Renal cortex interstitium (tissue), 11 donors: Measurements from ENCODE around the gene ITGA5. TPM values are rescaled to one million over a fixed set of nuclear protein-coding genes. Genes with fewer than 3 reads are reported as not detected.

Source experiments
- DNase-seq, 11 donors: peaks; one replicate each; pipeline ENCODE4 v3.0.0-alpha.2; 2013; ENCODE audit warnings: low read depth in 9 of 11, low spot score in 4 of 11; ENCODE audit errors: extremely low read depth in 1 of 11
- polyA plus RNA-seq, 3 donors: library from polyadenylated mRNA; unstranded; fragments of 120-200 nt; gene quantifications; one replicate each; pipeline ENCODE4 v1.2.1, GENCODE V29; 2013; ENCODE audit not compliant: insufficient read length in 3 of 3

ITGA5 gene
- polyA plus RNA-seq, 3 donors = 41.1 to 50.6 (median 42.1) TPM

DNA sequence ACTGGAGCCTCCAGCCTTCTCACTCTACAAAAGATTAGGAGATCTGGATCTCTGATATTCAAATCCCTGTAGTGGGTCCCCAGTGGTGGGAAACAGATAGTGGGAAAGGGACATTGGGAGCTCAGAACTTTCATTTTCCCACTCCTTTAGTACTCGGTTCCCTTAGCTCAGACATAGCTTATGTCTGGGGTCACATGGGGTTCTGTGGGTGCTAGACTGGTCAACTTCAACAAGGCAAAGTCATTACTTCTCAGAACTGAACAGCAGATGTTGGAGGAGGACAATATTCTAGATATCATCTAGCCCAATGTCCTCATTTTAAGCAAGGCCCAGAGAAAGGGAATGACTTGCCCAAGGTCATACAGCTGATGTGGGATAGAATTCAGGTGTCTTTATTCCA is 19.5 kb upstream of the ITGA5 start:
- DNase-seq = no peak

DNA sequence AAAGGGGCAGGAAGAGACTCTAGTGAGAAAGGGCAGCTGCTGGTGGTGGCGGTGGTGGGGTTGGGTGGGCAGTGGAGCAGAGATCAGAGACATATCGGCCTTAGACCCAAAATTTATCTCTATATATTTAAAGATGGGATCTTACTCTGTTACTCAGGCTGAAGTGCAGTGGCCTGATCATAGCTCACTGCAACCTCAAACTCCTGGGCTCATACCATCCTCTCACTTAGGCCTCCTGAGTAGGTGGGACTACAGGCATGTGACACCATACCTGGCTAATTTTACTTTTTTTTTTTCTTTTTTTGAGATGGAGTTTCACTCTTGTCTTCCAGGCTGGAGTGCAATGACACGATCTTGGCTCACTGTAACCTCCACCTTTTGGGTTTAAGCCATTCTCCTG is 18.6 kb upstream of the ITGA5 start:
- no peak for DNase-seq

DNA sequence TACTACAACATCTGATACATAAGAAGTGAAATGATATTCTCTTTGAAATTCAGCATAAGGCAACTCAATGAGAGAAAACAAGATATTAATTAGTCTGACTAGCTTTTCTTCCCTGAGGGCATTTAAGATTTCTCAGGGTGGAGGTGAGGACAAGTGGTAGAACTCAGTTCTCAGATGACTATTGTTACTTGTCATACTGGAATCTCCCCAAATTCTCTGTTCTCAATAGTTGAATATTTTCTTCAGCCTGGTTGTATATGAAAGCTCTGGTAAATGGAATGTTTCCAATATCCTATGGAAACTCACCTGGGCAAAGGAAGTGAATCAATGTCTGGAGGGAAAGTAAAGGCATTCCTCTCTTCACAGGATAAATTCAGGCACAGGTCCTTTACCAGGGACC is 18.2 kb upstream of the ITGA5 start:
- DNase-seq = no peak

DNA sequence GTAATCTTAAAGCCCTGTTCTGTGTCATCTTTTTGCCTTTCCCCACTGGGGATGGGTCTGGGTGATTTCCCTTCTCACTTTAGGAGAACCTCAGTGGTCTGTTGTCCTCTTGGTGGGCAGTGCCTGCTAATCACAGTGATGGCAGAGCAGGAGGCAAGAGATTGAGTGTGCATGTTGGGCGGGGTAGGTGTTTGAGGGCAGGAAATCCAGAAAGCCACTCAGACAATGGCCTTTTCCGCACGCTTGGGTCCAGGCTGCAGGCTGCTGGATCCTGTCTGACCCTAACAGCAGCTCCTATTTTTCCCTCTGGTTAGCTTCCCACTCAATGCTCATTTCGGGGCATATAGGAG is 13.7 kb upstream of the ITGA5 start:
- DNase-seq = no peak

DNA sequence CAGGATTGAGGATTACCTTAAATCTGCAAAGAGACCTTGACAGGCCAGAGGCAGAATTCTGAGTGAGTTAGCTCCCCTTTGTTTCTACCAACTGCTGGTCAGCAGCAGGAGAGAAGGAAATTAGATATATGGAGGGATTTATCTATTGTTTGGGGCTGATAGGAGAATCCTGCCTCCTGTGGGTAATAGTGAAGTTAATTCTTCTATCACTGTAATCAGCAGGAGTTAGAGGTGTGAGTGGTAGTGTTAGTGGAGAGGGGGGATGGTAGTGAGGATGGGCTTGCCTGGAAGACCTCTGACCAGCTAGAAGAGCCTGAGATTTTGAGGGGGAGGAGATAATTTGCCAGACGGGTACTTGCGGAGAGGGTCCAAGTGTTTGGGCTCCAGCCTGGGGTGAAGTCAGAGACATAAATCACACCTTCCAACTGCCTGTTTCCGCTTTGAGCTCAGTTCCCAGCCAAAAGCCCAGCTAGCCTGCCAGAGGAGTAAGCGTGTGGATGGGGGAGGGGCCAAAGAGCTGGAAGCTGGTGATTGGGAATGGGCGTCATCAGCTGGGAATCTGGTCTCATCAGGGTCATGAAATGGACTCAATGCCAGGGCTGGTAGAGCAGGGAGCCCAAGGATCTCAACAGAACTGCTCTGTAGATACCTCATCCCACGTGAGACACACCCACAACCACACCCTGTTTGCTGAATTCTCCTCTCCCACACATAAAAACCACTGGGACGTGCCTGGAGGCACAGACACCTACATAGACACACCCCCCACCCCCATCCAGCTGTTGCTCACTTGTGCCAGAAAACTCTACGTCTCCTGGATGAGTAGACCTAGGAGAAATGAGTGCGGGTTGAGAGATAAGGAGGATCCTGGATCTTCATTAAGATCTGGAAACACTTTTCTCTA is 13.1 kb upstream of the ITGA5 start:
- DNase-seq = peak in 8 of 11 donors; percentile 37 to 67 (median 56)

DNA sequence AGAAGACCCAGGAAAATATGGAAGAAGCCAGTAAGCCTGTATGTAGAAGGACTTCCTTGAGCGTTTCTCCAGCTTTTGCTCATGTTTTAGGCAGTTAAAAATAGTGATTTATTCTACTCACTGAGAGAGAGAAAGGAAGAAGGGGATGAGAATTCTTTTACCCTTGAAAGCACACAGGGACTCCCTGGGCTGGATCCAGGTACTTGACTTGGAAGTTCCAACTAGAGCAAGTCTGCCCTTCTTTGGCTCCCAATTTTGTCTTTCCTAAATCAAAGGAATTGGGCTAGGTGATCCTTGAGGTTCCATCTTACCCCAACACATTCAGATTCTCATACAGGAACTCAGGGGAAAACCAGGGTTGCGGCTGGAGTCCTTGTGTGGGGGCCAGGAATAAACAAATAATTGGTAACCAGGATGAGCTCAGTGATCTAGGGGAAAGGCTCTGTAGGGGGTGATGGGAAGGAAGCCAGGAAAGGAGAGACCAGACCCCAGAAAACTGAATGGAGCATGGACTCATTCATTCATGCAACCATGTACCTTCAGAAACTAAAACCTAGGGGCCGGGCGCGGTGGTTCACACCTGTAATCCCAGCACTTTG is 11.5 kb upstream of the ITGA5 start:
- DNase-seq = no peak

DNA sequence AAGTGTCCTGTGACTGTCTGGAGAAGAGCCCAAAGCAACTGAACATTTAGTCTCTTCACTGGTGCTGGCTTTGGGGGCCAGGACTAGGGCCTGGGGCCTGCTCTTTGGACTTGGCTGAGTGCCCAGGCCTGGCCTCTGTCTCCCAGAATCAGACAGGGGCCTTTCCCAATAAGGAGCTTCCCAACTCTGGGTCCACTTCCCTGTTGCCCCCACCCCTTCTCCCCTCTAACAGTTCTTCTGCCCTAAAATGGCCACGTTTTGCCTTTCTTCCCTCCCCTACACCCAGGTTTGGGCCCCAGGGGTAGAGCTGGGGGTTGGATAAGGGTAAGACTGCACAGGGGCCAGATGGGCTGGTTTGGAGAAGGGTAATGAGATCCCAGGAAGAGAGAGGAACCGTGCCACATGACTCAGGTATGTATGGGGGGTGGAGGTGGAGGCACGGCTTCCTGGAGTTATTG is 10.0 kb upstream of the ITGA5 start:
- DNase-seq = no peak

DNA sequence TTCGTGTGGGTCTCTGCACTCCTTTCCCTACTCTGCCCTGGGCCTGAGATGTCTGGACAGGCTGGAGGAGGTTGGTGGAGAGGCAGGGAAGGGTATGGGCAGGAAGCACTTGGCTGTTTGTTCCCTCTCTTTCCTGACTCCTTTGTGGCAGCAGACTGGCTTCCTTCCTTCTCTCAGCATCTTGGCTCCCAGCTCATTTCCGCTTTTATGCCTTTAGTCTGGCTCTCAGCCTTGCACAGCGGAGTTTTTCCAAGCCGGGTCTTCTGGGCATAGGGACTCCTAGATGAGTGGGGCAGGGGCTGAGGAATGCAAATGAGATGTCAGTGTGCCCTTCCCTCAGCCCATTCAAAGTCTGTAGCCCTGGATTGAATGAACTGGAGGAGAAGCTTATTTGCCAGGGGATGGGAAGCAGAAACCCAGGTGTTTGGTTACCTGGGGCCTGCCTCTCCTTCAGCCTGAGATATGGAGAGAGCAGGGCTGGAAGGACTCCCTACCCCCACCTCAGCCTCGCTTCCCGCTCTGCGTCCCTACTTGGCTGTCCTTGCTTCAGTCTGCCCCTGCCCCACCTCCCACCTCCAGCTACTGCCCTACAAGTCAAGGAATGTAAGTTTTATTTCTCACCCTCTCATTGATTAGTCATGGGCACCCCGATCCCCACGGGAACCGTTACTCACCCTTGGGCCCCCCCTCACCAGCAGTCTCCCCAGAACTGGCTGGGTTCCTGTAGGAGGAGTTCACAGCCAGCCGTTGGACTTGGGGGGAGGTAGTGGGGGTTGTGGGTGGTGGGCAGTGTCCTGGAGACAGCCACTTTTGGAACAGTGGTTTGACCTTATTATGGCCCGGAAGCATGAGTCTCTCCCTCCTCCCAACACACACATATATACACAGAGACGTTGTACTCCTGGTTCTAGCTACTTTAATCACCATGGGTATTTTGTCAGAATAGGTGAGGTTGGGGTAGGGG is 9.3 kb upstream of the ITGA5 start:
- DNase-seq = no peak

DNA sequence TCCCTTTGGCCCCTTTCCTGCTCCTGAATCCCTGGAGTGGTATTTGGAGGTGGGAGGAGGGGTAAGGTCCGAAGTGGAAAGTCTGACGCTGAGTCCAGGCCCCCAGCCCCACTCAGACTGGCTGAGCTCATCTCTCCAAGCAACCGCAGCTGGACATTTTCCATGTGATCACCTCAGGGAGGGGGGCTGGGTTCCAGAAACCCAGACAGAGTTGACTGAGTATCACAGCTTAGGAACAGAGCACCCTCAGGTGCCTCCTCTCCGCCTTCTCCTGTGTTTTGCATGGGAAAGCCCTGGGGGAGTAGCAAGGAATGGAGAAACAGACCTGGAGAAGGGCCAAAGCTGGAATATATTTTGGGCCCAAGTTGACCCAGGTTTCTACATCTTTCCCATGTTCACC is 8.0 kb upstream of the ITGA5 start:
- DNase-seq = no peak

DNA sequence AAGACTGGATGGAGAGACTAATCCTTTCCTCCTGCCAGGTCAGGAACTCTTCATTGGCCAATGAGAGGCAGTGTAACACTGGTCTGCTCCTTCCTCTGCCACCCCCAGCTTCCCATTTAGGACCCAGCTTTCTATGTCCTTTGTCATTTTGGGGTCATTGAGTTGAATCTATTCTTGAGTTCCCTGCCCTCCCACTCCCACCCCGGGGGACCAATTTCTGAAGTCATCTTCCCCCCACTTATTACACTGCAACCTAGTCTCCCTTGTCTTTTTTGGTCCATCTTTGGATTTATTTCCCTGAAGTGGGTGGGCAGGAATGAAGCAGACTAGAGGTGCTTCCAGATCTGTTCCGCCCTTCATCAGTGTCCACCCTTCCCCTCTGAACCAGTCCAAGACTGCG is 7.6 kb upstream of the ITGA5 start:
- DNase-seq = no peak

DNA sequence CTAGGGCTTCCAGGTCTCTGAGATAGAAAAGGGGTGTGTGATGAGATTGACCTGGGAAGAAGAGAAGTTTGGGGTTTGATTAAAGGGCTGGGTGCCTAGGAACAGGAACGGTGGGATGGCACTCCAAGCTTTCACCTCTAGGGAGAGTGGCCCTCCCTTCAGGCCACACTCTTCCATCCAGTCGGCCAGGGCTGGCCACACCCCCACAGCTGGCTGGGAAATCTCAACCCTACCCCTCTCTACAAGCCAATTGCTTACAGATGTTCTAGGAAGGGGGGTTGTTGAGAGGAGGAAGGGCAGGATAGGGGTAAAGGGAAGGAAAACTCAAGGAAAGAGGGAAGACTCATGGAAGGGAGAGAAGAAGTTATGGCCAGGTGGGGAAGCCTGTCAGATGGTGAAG is 6.6 kb upstream of the ITGA5 start:
- no peak for DNase-seq

DNA sequence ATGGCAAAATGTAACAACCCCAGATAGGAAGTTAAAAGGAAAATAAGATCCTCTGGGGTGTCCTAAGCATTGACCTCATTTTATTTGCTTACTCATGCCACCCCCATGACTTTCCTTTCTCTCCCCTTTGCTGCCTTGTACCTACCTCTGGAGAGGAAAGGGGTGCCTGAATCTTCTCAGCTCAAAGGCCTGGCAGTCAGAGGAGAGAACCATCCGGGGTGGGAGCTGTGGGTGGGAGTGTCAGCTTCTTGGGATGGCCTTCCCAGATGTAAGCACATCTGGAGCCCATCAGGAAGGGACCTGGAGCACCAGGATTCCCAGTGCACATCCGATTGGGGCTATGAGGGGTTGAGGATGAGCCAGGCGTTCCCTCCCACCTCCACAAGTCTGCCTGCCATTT is 5.2 kb upstream of the ITGA5 start:
- DNase-seq = no peak

DNA sequence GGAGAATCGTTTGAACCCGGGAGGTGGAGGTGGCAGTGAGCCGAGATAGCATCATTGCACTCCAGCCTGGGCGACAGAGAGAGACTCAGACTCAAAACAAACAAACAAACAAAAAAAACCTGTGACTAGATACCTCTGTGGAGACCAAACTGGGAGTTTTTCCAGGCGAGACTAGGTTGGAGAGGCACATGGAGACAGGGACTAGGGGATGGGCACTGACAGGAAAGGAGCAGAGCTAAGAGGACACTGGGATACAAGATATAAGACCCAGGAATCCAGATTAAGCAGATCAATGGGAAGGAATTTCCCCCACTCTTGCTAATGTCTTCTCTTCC is 4.7 kb upstream of the ITGA5 start:
- DNase-seq = no peak

DNA sequence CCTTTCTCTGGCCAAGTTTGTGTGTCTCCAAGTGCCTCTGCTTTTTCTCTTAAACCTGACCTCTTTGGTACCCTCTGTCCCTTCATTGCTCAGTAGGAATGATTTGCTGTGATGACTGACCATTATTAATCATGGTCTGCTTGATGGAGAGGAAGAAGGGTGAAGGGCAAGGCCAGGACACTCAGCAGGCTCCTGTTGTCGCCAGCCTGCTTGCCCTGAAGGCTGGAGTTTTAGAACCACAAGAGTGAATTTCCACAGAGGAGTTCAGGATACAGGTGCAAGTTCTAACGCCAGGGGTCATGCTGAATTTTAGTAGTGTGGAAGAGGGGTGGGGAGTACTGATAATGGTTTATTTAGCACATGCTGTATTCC is 2.8 kb upstream of the ITGA5 start:
- DNase-seq = no peak

DNA sequence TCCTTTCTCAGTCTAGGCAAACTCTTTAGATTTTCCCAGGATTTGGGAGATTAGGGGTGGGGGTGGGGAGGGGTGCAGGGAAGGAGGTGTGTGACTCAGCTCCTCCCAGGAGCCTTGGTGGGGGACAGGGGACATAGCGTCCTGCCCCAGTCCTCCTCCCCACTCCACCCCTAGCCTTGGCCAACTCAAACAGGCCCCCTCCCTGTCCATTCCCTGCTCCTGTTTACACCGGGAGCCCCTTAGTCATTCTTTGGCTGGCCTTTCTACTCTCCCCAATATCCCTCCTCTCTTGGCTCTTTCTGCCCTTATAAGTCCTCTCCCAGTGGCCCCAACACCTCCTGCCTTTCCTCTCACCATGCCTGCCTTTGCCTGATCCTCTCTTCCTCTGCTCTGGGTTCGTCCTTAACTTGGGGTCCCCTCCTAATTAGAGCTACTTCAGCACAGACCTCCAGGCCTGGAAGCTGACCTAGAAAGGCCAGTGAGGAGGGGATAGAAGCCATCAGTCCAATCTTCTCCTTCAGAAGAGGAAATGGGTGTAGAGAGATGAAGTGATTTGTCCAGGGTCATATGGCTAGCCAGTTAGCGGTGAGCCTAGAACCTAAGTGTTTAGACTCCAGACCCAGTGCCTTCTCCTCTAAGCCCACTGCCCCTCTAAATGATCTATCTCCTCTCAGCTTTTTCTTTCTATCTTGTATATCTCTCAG is 2.3 kb upstream of the ITGA5 start:
- DNase-seq = no peak

DNA sequence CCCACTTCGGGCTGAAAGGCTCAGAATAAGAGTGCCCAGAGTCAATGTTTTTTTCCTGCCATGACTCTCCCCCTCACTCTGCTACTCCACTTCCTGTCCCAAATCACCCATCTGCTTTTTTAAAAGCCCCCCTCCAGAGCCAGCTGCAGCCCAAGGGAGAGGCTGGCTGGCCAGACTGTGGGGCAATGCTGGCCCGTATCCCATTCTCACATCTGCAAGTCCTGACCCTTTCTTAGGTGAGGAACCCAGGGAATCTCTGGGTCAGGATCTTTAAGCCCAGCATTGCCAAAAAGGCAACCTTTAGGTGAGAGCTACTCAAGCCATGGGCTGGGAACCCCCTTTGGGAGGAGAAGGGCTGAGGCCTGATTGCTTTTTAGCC is 1.7 kb upstream of the ITGA5 start:
- no peak for DNase-seq

DNA sequence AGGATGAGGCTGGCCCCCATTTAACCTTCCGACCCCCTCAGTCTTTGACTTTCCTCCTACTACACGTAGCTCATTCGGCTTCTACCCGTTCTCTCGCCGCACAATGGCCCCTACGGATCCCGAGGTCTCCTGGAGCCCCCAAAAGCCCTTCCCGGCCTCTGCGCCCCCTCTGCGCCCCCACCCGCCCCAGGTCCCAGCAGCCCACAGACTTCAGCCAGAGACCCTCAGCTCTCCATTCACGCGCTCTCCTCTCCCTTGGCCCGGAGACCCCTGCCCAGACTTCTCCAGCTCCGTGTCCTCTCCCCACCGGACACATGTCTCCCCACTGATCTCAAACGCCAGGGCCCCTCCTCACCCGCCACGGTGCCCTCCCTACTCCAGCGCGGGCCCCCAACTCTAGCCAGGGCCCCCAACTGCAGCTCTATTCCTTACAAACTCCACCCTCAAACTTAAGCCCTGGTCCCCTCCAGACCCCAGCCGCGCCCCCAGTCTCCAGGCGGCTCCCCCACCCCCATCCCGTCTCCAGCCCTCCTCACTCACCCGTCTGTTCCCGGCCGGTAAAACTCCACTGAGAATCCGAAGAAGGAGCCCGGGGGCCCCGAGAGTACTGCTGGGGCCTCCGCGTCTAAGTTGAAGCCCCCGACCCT is 502 bp downstream of the ITGA5 start:
- no peak for DNase-seq

DNA sequence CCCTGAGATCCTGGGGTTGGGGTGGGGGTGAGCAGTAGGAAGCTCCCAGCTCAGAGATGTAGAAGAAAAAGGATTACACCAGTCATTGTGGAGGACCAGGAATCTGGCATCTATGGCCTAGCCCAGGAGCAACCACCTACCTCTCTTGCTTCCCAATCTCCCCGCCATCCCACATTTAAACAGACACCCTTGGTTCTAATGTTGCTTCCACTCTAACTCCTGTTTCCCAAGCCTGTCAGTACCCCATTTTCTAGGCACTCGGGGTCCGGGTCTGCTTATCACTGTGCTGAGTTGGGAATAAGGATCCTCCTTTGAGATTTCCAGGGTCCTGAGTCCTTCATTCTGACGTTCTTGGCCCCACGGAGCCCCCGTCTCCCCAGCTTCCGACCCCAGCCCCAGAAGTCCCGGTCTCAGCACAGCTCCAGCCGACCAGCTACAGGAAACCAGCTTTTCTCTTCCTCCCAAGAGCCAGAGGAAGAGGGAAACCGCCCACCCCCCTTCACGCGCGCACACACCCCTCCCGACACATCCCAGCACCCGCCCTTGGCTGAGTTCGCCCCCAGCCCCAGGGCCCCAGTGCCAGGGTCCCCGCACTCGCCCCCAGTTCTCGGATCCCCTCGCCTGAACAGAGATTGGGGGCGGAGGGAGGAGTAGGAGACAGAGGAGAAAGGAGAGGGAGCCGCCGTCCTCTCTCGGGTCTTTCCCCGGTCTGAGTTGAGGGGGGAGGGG is 1.2 kb downstream of the ITGA5 start:
- no peak for DNase-seq
